GM20000 (cell line): ENCODE data around the gene HCFC1.

Experiments used
- DNase-seq: peaks from one replicate; pipeline ENCODE4 v3.0.0; 2012; ENCODE audit warnings: low spot score
- TF ChIP-seq, protein P1 (sequence below): IDR thresholded peaks from 2 replicates; pipeline ENCODE4 v1.5.1; 2012; ENCODE audit warnings: mild to moderate bottlenecking, control low read depth; ENCODE audit errors: extremely low read depth, missing control alignments

Gene HCFC1

DNA sequence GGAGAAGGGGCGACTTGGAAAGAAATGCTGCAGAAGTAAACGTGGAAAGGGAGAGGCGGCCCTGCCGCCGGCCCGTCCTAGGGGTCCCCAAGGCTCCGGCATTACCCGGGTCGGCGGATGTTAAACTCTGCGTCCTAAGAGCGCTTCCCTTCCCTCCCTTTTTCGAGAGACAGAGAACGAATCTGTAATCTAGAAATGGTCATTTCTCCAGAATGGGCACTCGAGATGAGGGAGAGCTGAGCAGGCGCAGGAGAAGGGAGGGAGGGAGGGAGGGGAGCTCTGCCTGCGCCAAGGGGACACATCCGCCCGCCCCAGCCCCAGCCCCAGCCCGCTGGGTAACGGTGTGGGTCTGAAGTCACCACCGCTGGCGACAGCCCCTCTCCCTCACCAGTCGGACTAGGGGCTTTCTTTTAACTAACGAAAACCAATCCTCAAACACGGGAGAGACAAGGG is 1.7 kb downstream of the HCFC1 start:
- TF ChIP-seq, protein P1, sequence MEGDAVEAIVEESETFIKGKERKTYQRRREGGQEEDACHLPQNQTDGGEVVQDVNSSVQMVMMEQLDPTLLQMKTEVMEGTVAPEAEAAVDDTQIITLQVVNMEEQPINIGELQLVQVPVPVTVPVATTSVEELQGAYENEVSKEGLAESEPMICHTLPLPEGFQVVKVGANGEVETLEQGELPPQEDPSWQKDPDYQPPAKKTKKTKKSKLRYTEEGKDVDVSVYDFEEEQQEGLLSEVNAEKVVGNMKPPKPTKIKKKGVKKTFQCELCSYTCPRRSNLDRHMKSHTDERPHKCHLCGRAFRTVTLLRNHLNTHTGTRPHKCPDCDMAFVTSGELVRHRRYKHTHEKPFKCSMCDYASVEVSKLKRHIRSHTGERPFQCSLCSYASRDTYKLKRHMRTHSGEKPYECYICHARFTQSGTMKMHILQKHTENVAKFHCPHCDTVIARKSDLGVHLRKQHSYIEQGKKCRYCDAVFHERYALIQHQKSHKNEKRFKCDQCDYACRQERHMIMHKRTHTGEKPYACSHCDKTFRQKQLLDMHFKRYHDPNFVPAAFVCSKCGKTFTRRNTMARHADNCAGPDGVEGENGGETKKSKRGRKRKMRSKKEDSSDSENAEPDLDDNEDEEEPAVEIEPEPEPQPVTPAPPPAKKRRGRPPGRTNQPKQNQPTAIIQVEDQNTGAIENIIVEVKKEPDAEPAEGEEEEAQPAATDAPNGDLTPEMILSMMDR: no peak
- DNase-seq: no peak

DNA sequence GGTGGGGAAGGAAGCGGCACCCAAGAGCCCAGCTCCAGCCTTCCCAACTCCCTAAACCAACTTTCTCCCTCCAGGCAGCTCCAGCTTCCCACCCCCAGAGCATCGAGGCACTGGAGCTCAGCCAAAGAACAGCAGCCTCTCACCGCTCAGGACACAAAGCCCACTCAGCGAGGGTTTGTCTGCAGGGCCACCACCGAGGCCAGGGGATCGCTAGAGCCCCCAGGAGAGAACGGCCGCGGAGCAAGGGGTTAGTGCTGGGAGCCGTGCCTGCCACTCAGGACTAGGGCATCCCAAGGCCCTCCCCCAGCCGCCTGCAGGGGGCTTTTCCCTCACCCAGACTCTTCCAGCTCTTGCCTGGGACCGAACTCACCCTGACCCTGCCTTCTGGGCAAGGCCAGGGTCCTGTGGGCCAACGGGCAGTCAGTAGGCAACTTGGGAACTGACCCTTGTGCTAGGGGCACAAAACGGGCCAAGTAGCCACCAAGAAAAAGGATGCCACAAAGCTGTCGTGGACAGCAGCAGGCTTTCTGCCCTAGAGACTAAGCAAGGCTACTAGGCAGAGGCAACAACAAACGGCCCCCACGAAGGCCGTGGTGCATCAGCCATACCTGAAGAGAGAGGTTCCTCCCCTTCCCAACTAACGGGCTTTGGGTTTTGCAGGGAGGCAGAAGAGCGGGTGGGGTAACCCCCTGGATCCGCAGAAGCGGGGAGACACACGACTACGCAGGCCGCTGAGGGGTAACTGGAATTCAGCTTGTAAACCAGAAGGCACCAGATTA is 2.3 kb downstream of the HCFC1 start:
- TF ChIP-seq, protein P1: no peak
- DNase-seq: no peak

DNA sequence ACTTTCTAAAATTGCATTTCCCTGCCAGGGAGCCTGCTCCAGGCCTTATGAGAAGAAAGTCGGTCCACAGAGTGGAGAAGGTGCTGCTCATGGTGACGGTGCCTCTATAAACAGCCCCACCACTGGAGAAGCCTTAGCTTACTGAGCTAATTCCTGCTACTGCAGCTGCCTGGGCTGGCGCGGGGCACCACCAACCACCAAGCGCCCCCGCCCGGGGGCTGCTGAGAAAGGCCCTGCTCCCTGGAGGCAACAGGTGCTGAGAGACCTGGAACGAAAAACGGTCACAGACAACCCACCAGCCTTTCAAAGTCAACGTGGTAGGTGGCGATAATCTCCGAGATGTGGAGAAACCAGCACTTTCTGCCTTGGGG is 2.9 kb downstream of the HCFC1 start:
- DNase-seq: no peak
- TF ChIP-seq, protein P1: no peak

DNA sequence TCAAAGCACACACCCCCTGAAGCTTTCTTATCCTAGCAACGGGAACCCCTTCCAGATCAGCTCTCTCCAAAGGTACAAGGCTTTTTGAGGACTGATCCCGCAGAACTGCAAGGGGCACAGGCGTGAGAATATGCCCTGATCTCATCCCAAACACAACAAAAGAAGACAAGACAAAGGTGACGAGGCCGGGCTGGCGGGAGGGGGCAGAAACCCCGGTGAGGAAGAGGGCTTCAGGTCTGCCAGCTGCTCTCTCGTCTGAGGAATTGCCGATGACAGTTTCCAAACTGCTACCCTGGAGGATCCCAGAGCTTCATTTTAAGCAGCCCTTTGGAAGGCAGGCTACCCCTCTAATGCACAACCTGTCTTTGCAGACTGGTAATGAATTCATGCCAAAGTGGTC is 3.4 kb downstream of the HCFC1 start:
- DNase-seq: no peak
- TF ChIP-seq, protein P1: no peak

DNA sequence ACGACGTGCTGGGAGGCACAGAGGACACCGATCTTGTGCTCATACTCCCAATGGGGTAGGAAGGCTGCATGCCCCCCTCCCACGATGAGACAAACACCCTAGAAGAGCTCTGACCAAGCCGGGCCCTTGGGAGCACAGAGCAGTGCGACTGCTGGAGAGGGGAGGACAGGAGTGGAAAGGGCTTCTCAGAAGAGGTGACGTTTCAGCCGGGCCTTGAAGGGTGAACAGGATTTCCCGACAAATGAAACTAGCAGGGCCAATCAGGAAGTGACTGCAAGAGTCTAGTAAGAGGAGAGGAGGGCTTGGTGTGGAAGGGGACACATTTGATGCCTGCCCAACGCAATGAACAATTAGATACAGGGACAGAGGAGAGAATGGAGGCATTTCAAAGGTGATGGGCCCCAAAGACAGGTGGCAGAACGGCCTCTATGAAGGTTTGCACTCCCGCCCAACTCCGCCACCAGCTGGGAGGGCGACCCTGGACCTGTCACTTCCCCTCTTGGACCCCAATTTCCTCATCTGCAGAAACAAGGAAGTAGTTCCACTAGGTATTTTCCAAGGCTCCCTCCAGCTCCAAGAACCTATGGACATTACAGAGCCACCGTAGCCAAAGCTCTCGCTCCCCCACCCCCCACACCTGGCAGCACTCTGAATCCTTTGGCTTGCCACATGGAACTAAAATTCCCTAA is 3.9 kb downstream of the HCFC1 start:
- TF ChIP-seq, protein P1: no peak

DNA sequence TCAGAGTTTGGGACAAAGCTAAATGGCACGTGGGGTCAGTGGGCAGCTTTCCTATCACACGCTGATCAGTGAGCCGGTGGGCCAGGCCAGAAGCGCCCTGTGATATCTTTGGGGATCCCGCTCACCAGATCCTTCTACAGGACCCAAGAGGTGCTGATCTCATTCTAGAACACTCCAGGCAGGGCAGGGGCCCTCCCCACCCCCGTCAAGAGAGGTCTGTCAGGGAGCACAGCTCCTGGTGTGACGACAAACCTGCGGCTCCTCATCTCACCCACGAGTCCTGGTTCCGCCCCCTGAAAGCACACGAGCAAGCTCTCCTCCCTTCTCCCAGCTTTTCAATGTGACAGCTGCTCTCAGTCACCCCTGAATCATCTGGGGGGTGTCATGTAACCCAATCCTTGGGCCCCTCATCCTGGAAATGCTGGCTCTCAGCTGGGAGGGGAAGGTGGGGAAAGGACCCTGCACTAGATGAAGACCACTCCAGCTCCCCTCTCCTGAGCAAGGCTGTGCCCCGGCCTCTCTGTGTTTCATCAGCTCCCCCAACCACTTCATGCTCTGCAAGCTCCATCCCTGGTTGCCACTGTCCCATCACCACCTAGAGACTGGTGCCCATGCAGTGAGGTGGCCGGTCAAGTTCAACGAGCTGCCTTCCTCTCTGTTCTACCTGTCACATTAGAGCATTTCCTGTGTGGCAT is 4.6 kb downstream of the HCFC1 start:
- TF ChIP-seq, protein P1: no peak
- DNase-seq: no peak

More for the DNA sequence above, 3.9 kb downstream of the HCFC1 start:
- DNase-seq: no peak

DNA sequence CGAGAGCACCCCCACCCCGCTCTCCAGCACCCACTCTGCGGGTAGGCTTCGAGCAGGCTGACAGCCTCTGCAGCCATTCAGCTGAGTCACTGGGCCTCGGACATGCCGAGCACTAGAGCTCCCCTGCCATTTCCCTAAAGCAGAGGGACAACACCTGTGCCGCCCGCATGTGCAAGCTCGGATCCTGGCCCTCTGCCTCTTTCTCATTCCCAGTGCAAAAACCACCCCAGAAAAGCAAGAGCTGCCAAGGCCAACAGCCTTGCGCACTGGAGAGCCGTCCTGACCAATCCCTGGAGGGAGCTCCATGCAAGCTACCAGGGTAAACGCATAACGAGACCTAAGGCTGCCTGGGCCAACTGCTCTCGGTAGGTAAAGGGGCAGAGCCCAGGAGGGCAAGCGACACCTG is 5.3 kb downstream of the HCFC1 start:
- no peak for DNase-seq
- TF ChIP-seq, protein P1: no peak
